GM12878 (cell line): ENCODE measurements around the gene VARS1. TPM values are rescaled to one million over a fixed set of nuclear protein-coding genes. Genes with fewer than 3 reads are reported as not detected.
A peak's percentile ranks its signal among the peaks of the same experiment; 100 is the strongest.

Source experiments
- ATAC-seq: fragments of 200-7000 bp; cut with Tn5 transposase; 3 replicates; pipeline ENCODE4 v1.9.1; 2020; ENCODE audit warnings: mild to moderate bottlenecking, moderate library complexity
- BruUV-seq: library from RNA; stranded (reverse); fragments of 400-500 nt; replicated peaks from 2 replicates; lab custom pipeline; 2021; lab: Mats Ljungman, UMichigan
- CTCF ChIA-PET: fragments of 300-600 bp; sonication (Branson Sonifier 250); formaldehyde crosslinking; extraction: SDS; loops from one replicate; lab custom pipeline; 2021; ENCODE audit warnings: inconsistent platforms; lab: Yijun Ruan, JAX
- POLR2A ChIA-PET: fragments of 350-600 bp; formaldehyde crosslinking; extraction: SDS; loops from one replicate; lab custom pipeline; 2021; ENCODE audit warnings: inconsistent platforms; lab: Charles Lee
- RAD21 ChIA-PET: fragments of 300-600 bp; sonication (Branson Sonifier 250); formaldehyde crosslinking; loops from one replicate; lab custom pipeline; 2023; ENCODE audit warnings: antibody characterized with exemption; ENCODE audit not compliant: unreplicated experiment; lab: Charles Lee
- SMC1A ChIA-PET: fragments of 300-600 bp; sonication (Branson Sonifier 250); formaldehyde crosslinking; loops from one replicate; lab custom pipeline; 2023; ENCODE audit not compliant: unreplicated experiment, uncharacterized antibody; lab: Charles Lee
- DNase-seq: peaks from one replicate; pipeline ENCODE4 v3.0.0-alpha.2; 2011; ENCODE audit warnings: low read depth, low spot score
- FAIRE-seq: peaks from 3 replicates; lab custom pipeline; 2011; peaks lifted over from hg19 to GRCh38; lab: Jason Lieb, UNC
- H2AFZ ChIP-seq: 2 replicates; pipeline ENCODE4 v1.6.0; 2011; ENCODE audit warnings: low read depth, low read length, control low read depth; ENCODE audit not compliant: control insufficient read depth
- H3K27ac ChIP-seq: 2 replicates; pipeline ENCODE4 v1.5.1; 2011; ENCODE audit warnings: control low read depth; ENCODE audit not compliant: control insufficient read depth, insufficient read depth
- H3K27me3 ChIP-seq, 2 experiments: replicated peaks in 1 of 2; 2 replicates each; pipeline versions ENCODE4 v1.6.0 to v1.6.1; 2011; ENCODE audit warnings: low read length in 1 of 2; ENCODE audit not compliant: control insufficient read depth in 2 of 2, insufficient read depth in 2 of 2
- H3K36me3 ChIP-seq, 2 experiments: 2 replicates each; pipeline ENCODE4 v1.5.1; 2011; ENCODE audit warnings: low read length in 1 of 2; ENCODE audit not compliant: control insufficient read depth in 2 of 2, insufficient read depth in 2 of 2
- H3K4me1 ChIP-seq: 2 replicates; pipeline ENCODE4 v1.6.1; 2011; ENCODE audit warnings: mild to moderate bottlenecking, low read length, moderate library complexity, mixed read lengths; ENCODE audit not compliant: control insufficient read depth, insufficient read depth
- H3K4me2 ChIP-seq: 2 replicates; pipeline ENCODE4 v1.6.0; 2011; ENCODE audit warnings: control low read depth; ENCODE audit not compliant: control insufficient read depth, insufficient read depth
- H3K4me3 ChIP-seq: fragments of 200-600 bp; sonication (generic); 2 replicates; pipeline ENCODE4 v1.5.1; 2016
- H3K79me2 ChIP-seq: 2 replicates; pipeline ENCODE4 v1.6.0; 2011; ENCODE audit warnings: low read length; ENCODE audit not compliant: control insufficient read depth, insufficient read depth
- H3K9ac ChIP-seq: 2 replicates; pipeline ENCODE4 v1.8.0; 2011; ENCODE audit warnings: low read length, control low read depth, mixed read lengths; ENCODE audit not compliant: control insufficient read depth, insufficient read depth
- H3K9me3 ChIP-seq: replicated peaks from 3 replicates; pipeline ENCODE4 v1.5.1; 2011; ENCODE audit warnings: mild to moderate bottlenecking, low read length; ENCODE audit not compliant: control insufficient read depth, insufficient read depth
- H4K20me1 ChIP-seq: 2 replicates; pipeline ENCODE4 v1.6.0; 2011; ENCODE audit not compliant: control insufficient read depth, insufficient read depth
- BACH1 ChIP-seq: fragments of 450-650 bp; IDR thresholded peaks from 2 replicates; pipeline ENCODE4 v1.6.1; 2017; ENCODE audit warnings: mild to moderate bottlenecking, borderline replicate concordance
- E4F1 ChIP-seq: fragments of 450-650 bp; IDR thresholded peaks from 2 replicates; pipeline ENCODE4 v1.6.1; 2018; ENCODE audit warnings: borderline replicate concordance, mild to moderate bottlenecking; ENCODE audit not compliant: partially characterized antibody
- POLR2AphosphoS5 ChIP-seq: IDR thresholded peaks from 2 replicates; pipeline ENCODE4 v1.6.1; 2011; ENCODE audit warnings: mild to moderate bottlenecking, low read length, inconsistent platforms
- RBBP5 ChIP-seq: fragments of 200-600 bp; sonication (generic); conservative IDR thresholded peaks from 2 replicates; pipeline ENCODE4 v1.6.1; 2016
- SIN3A ChIP-seq: IDR thresholded peaks from 2 replicates; pipeline ENCODE4 v1.6.1; 2012; ENCODE audit warnings: low read depth, low read length, improper control_type of control experiment
- SMARCA5 ChIP-seq: fragments of 450-650 bp; IDR thresholded peaks from 2 replicates; pipeline ENCODE4 v1.6.1; 2017; ENCODE audit warnings: mild to moderate bottlenecking
- ZBED1 ChIP-seq: IDR thresholded peaks from 2 replicates; pipeline ENCODE4 v1.6.1; 2016; ENCODE audit warnings: borderline replicate concordance
- WGBS: methylation state at CpG from one replicate; pipeline ENCODE4 v1.1.6; 2016; ENCODE audit warnings: low lambda C conversion rate; ENCODE audit not compliant: insufficient replicate concordance, insufficient coverage; ENCODE audit errors: missing lambda C conversion rate; 5-methylcytosine and 5-hydroxymethylcytosine counted together
- in situ Hi-C: fragments of 300-500 bp; cut with MboI; formaldehyde crosslinking; loops from 9 replicates; pipeline ENCODE4 v1.14.3; 2018; ENCODE audit warnings: mixed read lengths
- intact Hi-C: fragments of 100-400 bp; cut with micrococcal nuclease; formaldehyde crosslinking; loops from one replicate; pipeline ENCODE4 v1.14.2; 2022; ENCODE audit not compliant: unreplicated experiment
- polyA plus RNA-seq, 11 experiments: library from polyadenylated mRNA; depleted of rRNA in 4 of 11; unstranded in 6 of 11; stranded (reverse) in 5 of 11; fragments of >200 nt; fragmentation: Nextera tagmentation in 4 of 11; fragmentation: Illumina TruSeq in 1 of 11; extraction: Ambion mirVana in 4 of 11; extraction: Trizol in 1 of 11; gene quantifications; 1 replicate in 1 of 11; 2 replicates in 10 of 11; pipeline versions ENCODE4 v1.2.1 to v1.2.3, GENCODE V29; 2011 to 2016; ENCODE audit warnings: inconsistent platforms in 2 of 11, missing spikeins in 2 of 11, low read depth in 1 of 11
- total RNA-seq, 4 experiments: library from RNA; depleted of rRNA in 3 of 4; stranded (reverse); fragments of >200 nt in 3 of 4; fragmentation: Illumina TruSeq in 1 of 4; extraction: Trizol in 1 of 4; gene quantifications; 2 replicates each; pipeline versions ENCODE4 v1.2.1 to v1.2.3, GENCODE V29; 2013 to 2021
- TF ChIP-seq, protein P1 (sequence below): fragments of 450-650 bp; IDR thresholded peaks from 2 replicates; pipeline ENCODE4 v1.6.1; 2017; ENCODE audit warnings: antibody characterized with exemption, mild to moderate bottlenecking, moderate library complexity
- TF ChIP-seq, protein P2 (sequence below): fragments of 150-350 bp; IDR thresholded peaks from 2 replicates; pipeline ENCODE4 v1.6.1; 2016; ENCODE audit warnings: low read depth, low read length

The VARS1 gene
- total and polyA plus RNA-seq, 10 of the 15 experiments (the other 5 are each of a cell fraction or from before 2014, with no cell fraction given) = 1.2 to 243 (median 80.7) TPM

DNA sequence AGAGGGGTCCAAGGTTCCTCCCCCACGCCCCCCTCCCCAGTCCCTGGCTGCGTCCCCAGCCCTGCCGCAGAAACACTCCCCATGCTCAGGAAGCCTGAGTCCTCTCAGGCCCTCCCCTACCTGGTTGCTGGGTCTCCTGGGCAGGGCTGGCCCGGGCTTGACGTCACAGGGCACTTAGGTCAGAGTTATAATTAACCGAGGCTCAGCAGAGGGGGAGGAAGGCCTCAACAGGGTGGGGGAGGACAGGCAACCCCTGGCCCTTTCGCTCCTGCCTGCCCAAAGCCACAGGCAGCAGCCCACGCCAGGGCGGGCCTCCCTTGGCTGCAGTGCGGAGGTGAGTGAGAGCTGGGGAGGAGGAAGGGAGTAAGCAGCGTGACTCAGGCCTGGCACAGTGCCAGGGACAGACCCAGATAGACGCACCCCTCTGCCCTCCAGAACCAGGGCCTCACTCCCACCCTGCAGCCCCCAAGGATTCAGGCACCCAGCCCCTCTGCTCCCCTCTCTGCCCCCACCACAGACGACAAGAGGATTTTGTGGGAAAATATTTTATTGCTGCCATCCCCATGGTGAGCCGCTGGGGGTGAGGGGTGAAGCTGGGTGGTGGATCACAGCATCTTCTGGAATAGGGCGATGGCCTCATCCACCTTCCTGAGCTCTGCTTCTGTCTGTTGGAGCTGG, 18.4 kb downstream of the VARS1 start, which contains the start of gene VWA7 (continued):
- TF ChIP-seq, protein P1, sequence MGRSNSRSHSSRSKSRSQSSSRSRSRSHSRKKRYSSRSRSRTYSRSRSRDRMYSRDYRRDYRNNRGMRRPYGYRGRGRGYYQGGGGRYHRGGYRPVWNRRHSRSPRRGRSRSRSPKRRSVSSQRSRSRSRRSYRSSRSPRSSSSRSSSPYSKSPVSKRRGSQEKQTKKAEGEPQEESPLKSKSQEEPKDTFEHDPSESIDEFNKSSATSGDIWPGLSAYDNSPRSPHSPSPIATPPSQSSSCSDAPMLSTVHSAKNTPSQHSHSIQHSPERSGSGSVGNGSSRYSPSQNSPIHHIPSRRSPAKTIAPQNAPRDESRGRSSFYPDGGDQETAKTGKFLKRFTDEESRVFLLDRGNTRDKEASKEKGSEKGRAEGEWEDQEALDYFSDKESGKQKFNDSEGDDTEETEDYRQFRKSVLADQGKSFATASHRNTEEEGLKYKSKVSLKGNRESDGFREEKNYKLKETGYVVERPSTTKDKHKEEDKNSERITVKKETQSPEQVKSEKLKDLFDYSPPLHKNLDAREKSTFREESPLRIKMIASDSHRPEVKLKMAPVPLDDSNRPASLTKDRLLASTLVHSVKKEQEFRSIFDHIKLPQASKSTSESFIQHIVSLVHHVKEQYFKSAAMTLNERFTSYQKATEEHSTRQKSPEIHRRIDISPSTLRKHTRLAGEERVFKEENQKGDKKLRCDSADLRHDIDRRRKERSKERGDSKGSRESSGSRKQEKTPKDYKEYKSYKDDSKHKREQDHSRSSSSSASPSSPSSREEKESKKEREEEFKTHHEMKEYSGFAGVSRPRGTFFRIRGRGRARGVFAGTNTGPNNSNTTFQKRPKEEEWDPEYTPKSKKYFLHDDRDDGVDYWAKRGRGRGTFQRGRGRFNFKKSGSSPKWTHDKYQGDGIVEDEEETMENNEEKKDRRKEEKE = no peak
- peak; percentile 91; the same call in 1 of the 2 replicates for TF ChIP-seq ZBED1
- TF ChIP-seq E4F1 = no peak
- no peak for TF ChIP-seq RBBP5

DNA sequence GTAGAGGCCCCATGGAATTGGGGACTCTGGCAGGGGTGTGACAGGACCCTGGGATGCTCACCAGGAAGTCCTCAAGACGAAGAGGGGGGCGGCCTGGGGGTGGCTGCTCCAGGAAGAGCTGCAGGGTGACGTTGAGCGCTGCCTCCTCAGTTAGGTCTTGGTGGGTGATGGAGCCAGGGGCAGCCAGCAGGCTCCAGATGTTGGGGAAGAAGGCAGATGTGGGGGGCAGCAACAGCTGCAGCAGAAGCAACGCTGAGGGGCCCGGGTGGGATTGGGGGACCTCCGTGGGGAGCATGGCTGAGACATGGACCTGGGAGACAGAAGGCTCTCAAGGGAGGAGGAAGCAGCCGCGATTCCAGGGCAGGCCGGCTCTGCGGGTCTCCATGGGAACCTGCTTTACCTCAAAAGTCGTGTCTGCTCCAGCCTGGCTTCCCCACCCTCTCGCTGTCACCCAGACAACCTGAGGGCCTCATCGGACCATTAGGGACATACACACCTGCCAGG, 19.0 kb downstream of the VARS1 start:
- ChIA-PET SMC1A (no interaction called here), POLR2A (interaction anchor here (1.2 to 2.0 kb wide), 4 partner anchors 10 to 38 kb away, joined by 4 to 9 read pairs (median 6); no protein-coding TSS in a partner anchor), CTCF (interaction anchor here (1.9 to 9.2 kb wide), 2 partner anchors 12 to 42 kb away, joined by 6 to 208 read pairs; partner anchors contain the start of genes CLIC1, DDAH2 and MSH5), RAD21 (interaction anchor here (1.0 to 2.1 kb wide), 3 partner anchors 19 to 54 kb away, joined by 3 to 8 read pairs (median 7); partner anchors contain the start of gene VARS1)
- in situ Hi-C loops = no loop called here
- Histone ChIP-seq H3K79me2 (no peaks in the 10 kb centered on the region), H3K4me3 (no peak overlapping the region), H3K9me3 (no peaks in the 10 kb centered on the region), H3K9ac (0 out of 2 replicates have a peak overlapping the region, but pooled peaks have one; percentile 15), H4K20me1 (no peaks in the 10 kb centered on the region), H3K4me2 (peak overlapping the region; percentile 62), H3K27me3 (no peaks in the 10 kb centered on the region)
- DNase-seq (no peak), ATAC-seq (peak; percentile 50)
- 28% methylated on average over 10 of the region's 14 CpGs for WGBS
- no peak for TF ChIP-seq POLR2AphosphoS5
- TF ChIP-seq BACH1 = no peak
- TF ChIP-seq SMARCA5 = 0 out of 2 replicates have a peak, but pooled peaks have one; percentile 10
- TF ChIP-seq, protein P2, sequence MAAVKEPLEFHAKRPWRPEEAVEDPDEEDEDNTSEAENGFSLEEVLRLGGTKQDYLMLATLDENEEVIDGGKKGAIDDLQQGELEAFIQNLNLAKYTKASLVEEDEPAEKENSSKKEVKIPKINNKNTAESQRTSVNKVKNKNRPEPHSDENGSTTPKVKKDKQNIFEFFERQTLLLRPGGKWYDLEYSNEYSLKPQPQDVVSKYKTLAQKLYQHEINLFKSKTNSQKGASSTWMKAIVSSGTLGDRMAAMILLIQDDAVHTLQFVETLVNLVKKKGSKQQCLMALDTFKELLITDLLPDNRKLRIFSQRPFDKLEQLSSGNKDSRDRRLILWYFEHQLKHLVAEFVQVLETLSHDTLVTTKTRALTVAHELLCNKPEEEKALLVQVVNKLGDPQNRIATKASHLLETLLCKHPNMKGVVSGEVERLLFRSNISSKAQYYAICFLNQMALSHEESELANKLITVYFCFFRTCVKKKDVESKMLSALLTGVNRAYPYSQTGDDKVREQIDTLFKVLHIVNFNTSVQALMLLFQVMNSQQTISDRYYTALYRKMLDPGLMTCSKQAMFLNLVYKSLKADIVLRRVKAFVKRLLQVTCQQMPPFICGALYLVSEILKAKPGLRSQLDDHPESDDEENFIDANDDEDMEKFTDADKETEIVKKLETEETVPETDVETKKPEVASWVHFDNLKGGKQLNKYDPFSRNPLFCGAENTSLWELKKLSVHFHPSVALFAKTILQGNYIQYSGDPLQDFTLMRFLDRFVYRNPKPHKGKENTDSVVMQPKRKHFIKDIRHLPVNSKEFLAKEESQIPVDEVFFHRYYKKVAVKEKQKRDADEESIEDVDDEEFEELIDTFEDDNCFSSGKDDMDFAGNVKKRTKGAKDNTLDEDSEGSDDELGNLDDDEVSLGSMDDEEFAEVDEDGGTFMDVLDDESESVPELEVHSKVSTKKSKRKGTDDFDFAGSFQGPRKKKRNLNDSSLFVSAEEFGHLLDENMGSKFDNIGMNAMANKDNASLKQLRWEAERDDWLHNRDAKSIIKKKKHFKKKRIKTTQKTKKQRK = no peak
- no peak for TF ChIP-seq SIN3A
- TF ChIP-seq, all 136 proteins: peak for 1
- Histone ChIP-seq H2AFZ (no peak overlapping the region; the same call in 1 of the 2 replicates), H3K36me3 (peaks cover 0 to 29% of the 10 kb centered on the region in 2 experiments; a peak in 3 of 4 replicates), H3K4me1 (peaks cover 18% of the 10 kb centered on the region), H3K27ac (peak overlapping the region; percentile 37; the same call in 1 of the 2 replicates)
- intact Hi-C loops = loop anchor here (10.0 kb wide), 1 partner anchor 48 kb away; the partner anchor contains the start of gene HSPA1B
- FAIRE-seq = no peak
- no TSS peak for BruUV-seq
